IMR-90 (cell line): ENCODE data around the gene FOXP4. TPM values are rescaled to one million over a fixed set of nuclear protein-coding genes. Genes with fewer than 3 reads are reported as not detected.

Experiments used
- ATAC-seq: fragments of 200-7000 bp; cut with Tn5 transposase; 2 replicates; pipeline ENCODE4 v1.9.1; 2020; ENCODE audit warnings: low read depth, mild to moderate bottlenecking, moderate library complexity
- BruUV-seq: library from RNA; stranded (reverse); fragments of 400-500 nt; replicated peaks from 2 replicates; lab custom pipeline; 2021; lab: Mats Ljungman, UMichigan
- CTCF ChIA-PET: fragments of 300-600 bp; formaldehyde crosslinking; extraction: SDS; loops from one replicate; lab custom pipeline; 2021; ENCODE audit warnings: antibody characterized with exemption; lab: Yijun Ruan, JAX
- POLR2A ChIA-PET: fragments of 300-600 bp; sonication (Branson Sonifier 250); formaldehyde crosslinking; loops from one replicate; lab custom pipeline; 2022; ENCODE audit warnings: antibody characterized with exemption; ENCODE audit not compliant: unreplicated experiment; lab: Charles Lee
- DNase-seq: peaks from one replicate; pipeline ENCODE4 v3.0.0; 2013
- H2AFZ ChIP-seq: replicated peaks from 2 replicates; pipeline ENCODE3; 2013; ENCODE audit warnings: low read length, mild to moderate bottlenecking; ENCODE audit not compliant: poor library complexity
- H2AK5ac ChIP-seq: 2 replicates; pipeline ENCODE4 v1.6.1; 2013; ENCODE audit warnings: low read depth, low read length, inconsistent platforms
- H2AK9ac ChIP-seq: replicated peaks from 2 replicates; pipeline ENCODE3; 2013; ENCODE audit warnings: mild to moderate bottlenecking, low read depth, low read length, moderate library complexity; ENCODE audit not compliant: poor library complexity
- H2BK120ac ChIP-seq: 2 replicates; pipeline ENCODE4 v1.6.1; 2013; ENCODE audit warnings: low read depth, low read length, inconsistent platforms
- H2BK15ac ChIP-seq: 3 replicates; pipeline ENCODE4 v1.6.1; 2013; ENCODE audit warnings: low read depth, low read length, inconsistent platforms
- H2BK20ac ChIP-seq: 2 replicates; pipeline ENCODE4 v1.6.1; 2013; ENCODE audit warnings: low read depth, mild to moderate bottlenecking, inconsistent platforms, low read length, moderate library complexity
- H2BK5ac ChIP-seq: 2 replicates; pipeline ENCODE4 v1.6.1; 2013; ENCODE audit warnings: mild to moderate bottlenecking, low read depth, low read length, inconsistent platforms; ENCODE audit not compliant: poor library complexity, severe bottlenecking
- H3K14ac ChIP-seq: replicated peaks from 2 replicates; pipeline ENCODE4 v1.6.1; 2013; ENCODE audit warnings: low read depth, low read length, inconsistent platforms
- H3K18ac ChIP-seq: 2 replicates; pipeline ENCODE4 v1.6.1; 2013; ENCODE audit warnings: low read depth, low read length, control low read depth
- H3K23ac ChIP-seq: 2 replicates; pipeline ENCODE4 v1.6.1; 2013; ENCODE audit warnings: low read depth, low read length, inconsistent platforms
- H3K27ac ChIP-seq: 2 replicates; pipeline ENCODE4 v1.5.1; 2013; ENCODE audit warnings: mild to moderate bottlenecking, control low read depth, low read length; ENCODE audit not compliant: insufficient read depth
- H3K27me3 ChIP-seq: 2 replicates; pipeline ENCODE4 v1.6.1; 2013; ENCODE audit warnings: low read length; ENCODE audit not compliant: control insufficient read depth, insufficient read depth
- H3K36me3 ChIP-seq: 2 replicates; pipeline ENCODE4 v1.6.1; 2013; ENCODE audit warnings: low read length, mixed read lengths; ENCODE audit not compliant: control insufficient read depth, insufficient read depth
- H3K4ac ChIP-seq: 2 replicates; pipeline ENCODE4 v1.6.1; 2013; ENCODE audit warnings: low read depth, low read length, inconsistent platforms
- H3K4me1 ChIP-seq: 2 replicates; pipeline ENCODE4 v1.6.1; 2013; ENCODE audit warnings: low read length, mixed read lengths; ENCODE audit not compliant: control insufficient read depth, insufficient read depth
- H3K4me2 ChIP-seq: 2 replicates; pipeline ENCODE4 v1.6.1; 2013; ENCODE audit warnings: low read depth, mild to moderate bottlenecking, control low read depth, low read length, moderate library complexity
- H3K4me3 ChIP-seq: 2 replicates; pipeline ENCODE4 v1.5.1; 2013; ENCODE audit warnings: low read depth, mild to moderate bottlenecking, control low read depth, low read length, moderate library complexity; ENCODE audit not compliant: insufficient read depth
- H3K56ac ChIP-seq: 2 replicates; pipeline ENCODE4 v1.6.1; 2013; ENCODE audit warnings: low read length, inconsistent platforms; ENCODE audit not compliant: insufficient read depth; ENCODE audit errors: extremely low read depth
- H3K79me1 ChIP-seq, 2 experiments: 2 replicates each; pipeline ENCODE4 v1.6.1; 2013; ENCODE audit warnings: low read length in 2 of 2, inconsistent platforms in 1 of 2, low read depth in 1 of 2
- H3K9ac ChIP-seq: 2 replicates; pipeline ENCODE4 v1.6.1; 2013; ENCODE audit warnings: low read depth, low read length, control low read depth
- H3K9me1 ChIP-seq: 2 replicates; pipeline ENCODE4 v1.6.1; 2013; ENCODE audit warnings: low read length, inconsistent platforms; ENCODE audit not compliant: insufficient read depth
- H3K9me3 ChIP-seq: 2 replicates; pipeline ENCODE4 v1.6.1; 2013; ENCODE audit warnings: low read length; ENCODE audit not compliant: control insufficient read depth, insufficient read depth
- H4K20me1 ChIP-seq: 2 replicates; pipeline ENCODE4 v1.6.1; 2013; ENCODE audit warnings: low read length, inconsistent platforms; ENCODE audit not compliant: insufficient read depth
- H4K5ac ChIP-seq: 2 replicates; pipeline ENCODE4 v1.6.1; 2013; ENCODE audit warnings: mild to moderate bottlenecking, low read depth, low read length, control low read depth
- H4K8ac ChIP-seq, 2 experiments: 2 replicates each; pipeline ENCODE4 v1.6.1; 2013; ENCODE audit warnings: low read depth in 2 of 2, low read length in 2 of 2, control low read depth in 1 of 2, inconsistent platforms in 1 of 2
- H4K91ac ChIP-seq: 2 replicates; pipeline ENCODE4 v1.6.1; 2013; ENCODE audit warnings: low read depth, low read length, inconsistent platforms; ENCODE audit not compliant: insufficient read depth
- BHLHE40 ChIP-seq: fragments of 150-350 bp; IDR thresholded peaks from 2 replicates; pipeline ENCODE4 v1.6.1; 2016; ENCODE audit warnings: mild to moderate bottlenecking, low read depth, low read length
- CEBPB ChIP-seq: IDR thresholded peaks from 2 replicates; pipeline ENCODE4 v1.6.1; 2012; ENCODE audit warnings: low read depth, low read length, improper control_type of control experiment
- CHD1 ChIP-seq: IDR thresholded peaks from 2 replicates; pipeline ENCODE4 v1.6.1; 2012; ENCODE audit warnings: low read depth, low read length, improper control_type of control experiment
- CTCF ChIP-seq: conservative IDR thresholded peaks from 2 replicates; pipeline ENCODE4 v1.5.1; 2012; ENCODE audit warnings: mild to moderate bottlenecking, low read depth, low read length, improper control_type of control experiment
- ELK1 ChIP-seq: fragments of 150-350 bp; IDR thresholded peaks from 2 replicates; pipeline ENCODE4 v1.6.1; 2016; ENCODE audit warnings: low read depth, mild to moderate bottlenecking, low read length, moderate library complexity, borderline replicate concordance
- MAFK ChIP-seq: IDR thresholded peaks from 2 replicates; pipeline ENCODE4 v1.6.1; 2012; ENCODE audit warnings: low read depth, low read length, improper control_type of control experiment
- MAZ ChIP-seq: IDR thresholded peaks from 2 replicates; pipeline ENCODE4 v1.6.1; 2012; ENCODE audit warnings: low read depth, mild to moderate bottlenecking, low read length, improper control_type of control experiment, moderate library complexity, borderline replicate concordance
- MXI1 ChIP-seq: IDR thresholded peaks from 2 replicates; pipeline ENCODE4 v1.6.1; 2012; ENCODE audit warnings: low read depth, mild to moderate bottlenecking, low read length, moderate library complexity, borderline replicate concordance
- NFE2L2 ChIP-seq: fragments of 150-350 bp; IDR thresholded peaks from 2 replicates; pipeline ENCODE4 v1.6.1; 2016; ENCODE audit warnings: low read depth, mild to moderate bottlenecking, low read length
- POLR2A ChIP-seq: IDR thresholded peaks from 2 replicates; pipeline ENCODE4 v1.6.1; 2012; ENCODE audit warnings: mild to moderate bottlenecking, low read depth, low read length
- RAD21 ChIP-seq: IDR thresholded peaks from 2 replicates; pipeline ENCODE4 v1.6.1; 2012; ENCODE audit warnings: low read length, improper control_type of control experiment
- RCOR1 ChIP-seq: IDR thresholded peaks from 2 replicates; pipeline ENCODE4 v1.6.1; 2012; ENCODE audit warnings: mild to moderate bottlenecking, low read length, improper control_type of control experiment; ENCODE audit not compliant: insufficient replicate concordance
- RFX5 ChIP-seq: IDR thresholded peaks from 2 replicates; pipeline ENCODE4 v1.8.0; 2012; ENCODE audit warnings: low read depth, mild to moderate bottlenecking, low read length, moderate library complexity
- SMC3 ChIP-seq: fragments of 150-350 bp; IDR thresholded peaks from 2 replicates; pipeline ENCODE4 v1.6.1; 2016; ENCODE audit warnings: low read depth, mild to moderate bottlenecking, antibody characterized with exemption, low read length, moderate library complexity
- USF2 ChIP-seq: fragments of 150-350 bp; IDR thresholded peaks from 2 replicates; pipeline ENCODE4 v1.6.1; 2017; ENCODE audit warnings: mild to moderate bottlenecking, antibody characterized with exemption, low read length, low read depth
- WGBS, 2 experiments: methylation state at CpG; one replicate each; pipeline versions ENCODE4 v1.1.5 to v1.1.7; 2013; ENCODE audit warnings: missing lambda C conversion rate in 2 of 2; ENCODE audit not compliant: insufficient read length in 1 of 2; ENCODE audit errors: extremely low coverage in 2 of 2; 5-methylcytosine and 5-hydroxymethylcytosine counted together
- dilution Hi-C: fragments of 300-500 bp; cut with HindIII; formaldehyde crosslinking; loops from one replicate; pipeline ENCODE4 v1.14.3; 2018; ENCODE audit warnings: low sequenced_read_pairs; ENCODE audit not compliant: unreplicated experiment
- in situ Hi-C: fragments of 300-500 bp; cut with MboI; formaldehyde crosslinking; loops from 3 replicates; pipeline ENCODE4 v1.14.3; 2019; ENCODE audit warnings: low sequenced_read_pairs, inconsistent platforms, mixed read lengths
- intact Hi-C: fragments of 100-400 bp; cut with micrococcal nuclease; formaldehyde crosslinking; loops from 2 replicates; pipeline ENCODE4 v1.10.0; 2022
- polyA plus RNA-seq, 3 experiments: library from polyadenylated mRNA; depleted of rRNA; stranded (reverse); fragments of >200 nt; gene quantifications; 2 replicates each; pipeline ENCODE4 v1.2.3, GENCODE V29; 2012; ENCODE audit warnings: low replicate concordance in 1 of 3
- total RNA-seq: library from RNA; depleted of rRNA; stranded (reverse); fragments of >200 nt; gene quantifications from 2 replicates; pipeline ENCODE4 v1.2.3, GENCODE V29; 2012

The FOXP4 gene
- total and polyA plus RNA-seq, 2 of the 4 experiments (the other 2 are of a cell fraction), result 0.72 to 9.5 TPM

GRCh38 chr6:41559655-41560427 lies 13.7 kb downstream of the FOXP4 start:
- H4K20me1 ChIP-seq, result peaks cover 5% of the 10 kb centered on the region; the same call in 1 of the 2 replicates
- H3K18ac ChIP-seq, result no peak overlapping the region
- in situ Hi-C loops, result no loop called here
- no peak for TF ChIP-seq RCOR1
- no peak for TF ChIP-seq BHLHE40
- no peak for TF ChIP-seq MAFK
- no peak for TF ChIP-seq CEBPB
- TF ChIP-seq RAD21, result no peak
- TF ChIP-seq POLR2A, result no peak
- no peak for TF ChIP-seq ELK1
- no peak for TF ChIP-seq USF2
- TF ChIP-seq RFX5, result no peak
- TF ChIP-seq SMC3, result no peak
- TF ChIP-seq CTCF, result no peak
- no peak for TF ChIP-seq MXI1
- no peak for TF ChIP-seq CHD1
- no peak for TF ChIP-seq NFE2L2
- TF ChIP-seq MAZ, result no peak

More at GRCh38 chr6:41559655-41560427, 13.7 kb downstream of the FOXP4 start:
- H3K9me3 ChIP-seq, result no peaks in the 10 kb centered on the region
- H3K9me1 ChIP-seq, result peaks cover 10% of the 10 kb centered on the region; the same call in 1 of the 2 replicates
- ChIA-PET POLR2A (no interaction called here), CTCF (no interaction called here)
- H2AFZ ChIP-seq, result no peak overlapping the region
- dilution Hi-C loops, result no loop called here
- H3K56ac ChIP-seq, result no peak overlapping the region
- ATAC-seq (no peak), DNase-seq (no peak)
- H3K4me3 ChIP-seq, result no peak overlapping the region
- H4K5ac ChIP-seq, result no peak overlapping the region
- H2AK9ac ChIP-seq, result no peak overlapping the region
- no peak overlapping the region for H2BK120ac ChIP-seq
- no peak overlapping the region for H3K4ac ChIP-seq
- intact Hi-C loops, result no loop called here
- H3K4me1 ChIP-seq, result no peaks in the 10 kb centered on the region
- no peak overlapping the region for H2AK5ac ChIP-seq
- H3K23ac ChIP-seq, result no peak overlapping the region
- H2BK5ac ChIP-seq, result no peak overlapping the region
- peaks cover 1% of the 10 kb centered on the region; the same call in 1 of the 2 replicates for H3K36me3 ChIP-seq
- no CpG with 5 or more reads among the region's 7 CpGs for WGBS, 2 experiments
- no peak overlapping the region for H3K14ac ChIP-seq
- H4K91ac ChIP-seq, result no peak overlapping the region
- no peak overlapping the region for H3K4me2 ChIP-seq
- no TSS peak for BruUV-seq
- peaks cover 12 to 40% of the 10 kb centered on the region in 2 experiments for H3K79me1 ChIP-seq
- no peak overlapping the region for H2BK20ac ChIP-seq
- no peaks in the 10 kb centered on the region for H3K27me3 ChIP-seq
- no peak overlapping the region for H4K8ac ChIP-seq
- H3K9ac ChIP-seq, result no peak overlapping the region
- no peak overlapping the region for H2BK15ac ChIP-seq
- no peak overlapping the region for H3K27ac ChIP-seq
